ENCODE data around the gene QRICH1.

GRCh38 chr3:48989796-48990635 lies 103.9 kb downstream of the QRICH1 start, which contains the start of gene P4HTM:
- peak in 3 of 5 experiments; percentile 30 to 49 (median 42) for TF ChIP-seq CTCF (IDR thresholded peaks at IDR 0.05 in 4 of 5, conservative IDR thresholded peaks at IDR 0.05 in 1 of 5)
- TF ChIP-seq POLR2A (IDR thresholded peaks at IDR 0.05), result peak in 1 of 2 donors; percentile 36

All from gastrocnemius medialis (tissue), 4 donors.